Osteoblast (primary cell): ENCODE results near the gene SMYD2. TPM values are rescaled to one million over a fixed set of nuclear protein-coding genes. Genes with fewer than 3 reads are reported as not detected.

Source experiments
- DNase-seq: peaks from one replicate; pipeline ENCODE4 v3.0.0; 2011; ENCODE audit warnings: low spot score, mixed read lengths; ENCODE audit not compliant: insufficient read length; ENCODE audit errors: missing footprints
- H2AFZ ChIP-seq: 2 replicates; pipeline ENCODE4 v1.6.0; 2011; ENCODE audit warnings: mild to moderate bottlenecking, low read length
- H3K27ac ChIP-seq: 2 replicates; pipeline ENCODE4 v1.5.1; 2011; ENCODE audit warnings: mild to moderate bottlenecking, low read depth, low read length, moderate library complexity
- H3K27me3 ChIP-seq: 2 replicates; pipeline ENCODE4 v1.6.0; 2012; ENCODE audit warnings: mild to moderate bottlenecking, control low read depth, inconsistent platforms, low read length, moderate library complexity; ENCODE audit not compliant: insufficient read depth
- H3K36me3 ChIP-seq: 2 replicates; pipeline ENCODE4 v1.5.1; 2011; ENCODE audit warnings: mild to moderate bottlenecking, low read length, control low read depth, moderate library complexity; ENCODE audit not compliant: insufficient read depth
- H3K4me1 ChIP-seq: 2 replicates; pipeline ENCODE4 v1.5.1; 2011; ENCODE audit warnings: mild to moderate bottlenecking, low read length, control low read depth, moderate library complexity; ENCODE audit not compliant: insufficient read depth
- H3K4me2 ChIP-seq: 2 replicates; pipeline ENCODE4 v1.6.0; 2011; ENCODE audit warnings: mild to moderate bottlenecking, low read length; ENCODE audit not compliant: insufficient read depth
- H3K4me3 ChIP-seq: fragments of 200-600 bp; sonication (generic); 3 replicates; pipeline ENCODE4 v1.5.1; 2012; ENCODE audit warnings: mild to moderate bottlenecking, low read length, inconsistent platforms; ENCODE audit not compliant: insufficient read depth
- H3K79me2 ChIP-seq: 2 replicates; pipeline ENCODE4 v1.6.0; 2012; ENCODE audit warnings: mild to moderate bottlenecking, low read length, control low read depth, inconsistent platforms; ENCODE audit not compliant: insufficient read depth
- H3K9me3 ChIP-seq: 2 replicates; pipeline ENCODE4 v1.5.1; 2011; ENCODE audit warnings: low read depth, low read length, control low read depth
- H4K20me1 ChIP-seq: 2 replicates; pipeline ENCODE4 v1.6.0; 2012; ENCODE audit warnings: mild to moderate bottlenecking, low read length, control low read depth; ENCODE audit not compliant: insufficient read depth
- CTCF ChIP-seq: IDR thresholded peaks from 2 replicates; pipeline ENCODE4 v1.5.1; 2011; ENCODE audit warnings: mild to moderate bottlenecking, low read depth, low read length, moderate library complexity; ENCODE audit errors: extremely low read depth
- total RNA-seq: library from RNA; depleted of rRNA; stranded (reverse); fragments of >200 nt; gene quantifications from 2 replicates; pipeline ENCODE4 v1.2.3, GENCODE V29; 2012

The SMYD2 gene
- total RNA-seq, 1 donor: 39.4 TPM

GRCh38 chr1:214310777-214311690 is 30.1 kb downstream of the SMYD2 start:
- Histone ChIP-seq H4K20me1 (no peaks in the 10 kb centered on the region), H3K36me3 (peaks cover 4% of the 10 kb centered on the region), H3K4me3 (no peak overlapping the region), H3K27me3 (no peaks in the 10 kb centered on the region), H3K9me3 (no peaks in the 10 kb centered on the region), H2AFZ (no peak overlapping the region), H3K4me2 (no peak overlapping the region), H3K4me1 (no peaks in the 10 kb centered on the region), H3K79me2 (no peaks in the 10 kb centered on the region), H3K27ac (no peak overlapping the region)
- no peak for DNase-seq
- no peak for TF ChIP-seq CTCF

GRCh38 chr1:214312530-214313051 is 31.6 kb downstream of the SMYD2 start:
- H3K27me3 ChIP-seq: no peaks in the 10 kb centered on the region
- no peak overlapping the region for H3K4me2 ChIP-seq
- H3K27ac ChIP-seq: no peak overlapping the region
- H3K9me3 ChIP-seq: no peaks in the 10 kb centered on the region
- H3K4me1 ChIP-seq: peaks cover 12% of the 10 kb centered on the region
- no peaks in the 10 kb centered on the region for H3K79me2 ChIP-seq
- DNase-seq: no peak
- TF ChIP-seq CTCF: no peak
- H4K20me1 ChIP-seq: no peaks in the 10 kb centered on the region
- peaks cover 4% of the 10 kb centered on the region for H3K36me3 ChIP-seq
- no peak overlapping the region for H3K4me3 ChIP-seq
- H2AFZ ChIP-seq: no peak overlapping the region

DNA sequence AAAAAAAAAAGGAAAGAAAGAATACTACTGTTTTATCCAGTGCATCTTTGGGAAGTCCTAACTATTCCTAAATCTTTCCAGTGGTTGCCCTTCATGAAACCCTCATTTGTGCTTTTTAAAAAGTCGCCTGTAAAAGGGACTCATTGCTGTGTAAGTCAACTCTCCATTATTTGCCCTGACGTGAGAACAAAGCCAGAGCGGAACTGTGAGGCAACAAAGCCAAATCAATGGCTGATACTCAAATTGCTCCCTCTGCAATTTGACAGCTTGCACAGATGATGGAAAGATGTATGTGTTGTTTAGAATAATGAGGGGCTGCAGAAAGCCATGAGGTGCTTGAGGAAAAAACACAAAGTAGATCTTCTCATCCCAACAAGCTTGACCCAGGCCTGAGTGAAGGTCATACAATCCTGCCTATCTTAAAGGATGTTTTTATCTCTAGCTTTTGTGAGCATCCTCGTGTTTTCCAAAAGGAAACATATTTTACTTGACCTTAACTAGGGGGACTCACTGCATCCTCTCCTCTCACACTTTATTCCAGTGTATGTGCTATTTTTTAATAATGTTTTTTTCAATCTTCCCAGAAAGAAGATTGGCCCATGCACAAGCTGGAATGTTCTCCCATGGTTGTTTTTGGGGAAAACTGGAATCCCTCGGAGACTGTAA is 33.4 kb downstream of the SMYD2 start:
- peaks cover 7% of the 10 kb centered on the region for H3K36me3 ChIP-seq
- H3K79me2 ChIP-seq: no peaks in the 10 kb centered on the region
- H3K27ac ChIP-seq: no peak overlapping the region
- H2AFZ ChIP-seq: no peak overlapping the region
- no peaks in the 10 kb centered on the region for H4K20me1 ChIP-seq
- TF ChIP-seq CTCF: no peak
- H3K4me1 ChIP-seq: peaks cover 25% of the 10 kb centered on the region
- H3K4me3 ChIP-seq: no peak overlapping the region
- no peaks in the 10 kb centered on the region for H3K9me3 ChIP-seq
- H3K27me3 ChIP-seq: no peaks in the 10 kb centered on the region
- no peak overlapping the region for H3K4me2 ChIP-seq
- DNase-seq: no peak

GRCh38 chr1:214316593-214316992 is 35.6 kb downstream of the SMYD2 start:
- no peak overlapping the region for H2AFZ ChIP-seq
- no peak for TF ChIP-seq CTCF
- peak; percentile 35 for DNase-seq
- H3K9me3 ChIP-seq: no peaks in the 10 kb centered on the region
- H3K27ac ChIP-seq: no peak overlapping the region
- no peaks in the 10 kb centered on the region for H3K79me2 ChIP-seq
- peaks cover 10% of the 10 kb centered on the region for H3K36me3 ChIP-seq
- H3K27me3 ChIP-seq: no peaks in the 10 kb centered on the region
- H3K4me2 ChIP-seq: peak overlapping the region; percentile 38
- peaks cover 28% of the 10 kb centered on the region for H3K4me1 ChIP-seq
- H3K4me3 ChIP-seq: no peak overlapping the region
- no peaks in the 10 kb centered on the region for H4K20me1 ChIP-seq
